Esophagus muscularis mucosa (tissue), 4 donors: ENCODE data around the gene BCR. TPM values are rescaled to one million over a fixed set of nuclear protein-coding genes. Genes with fewer than 3 reads are reported as not detected.

Source experiments
- DNase-seq: peaks from one replicate; pipeline ENCODE4 v3.0.0-alpha.2; 2017; ENCODE audit errors: extremely low spot score
- H3K27ac ChIP-seq, 4 donors: fragments of 200-600 bp; sonication (generic); replicated peaks in 1 of 4; 1 replicate in 3 of 4; 2 replicates in 1 of 4; pipeline ENCODE4 v1.5.1; 2016 to 2019; ENCODE audit warnings: mild to moderate bottlenecking in 1 of 4
- H3K27me3 ChIP-seq, 4 donors: fragments of 200-600 bp; sonication (generic); one replicate each; pipeline versions ENCODE4 v1.5.1 to v1.6.0; 2016 to 2019
- H3K36me3 ChIP-seq, 4 donors: fragments of 200-600 bp; sonication (generic); one replicate each; pipeline ENCODE4 v1.5.1; 2016 to 2019
- H3K4me1 ChIP-seq, 4 donors: fragments of 200-600 bp; sonication (generic); one replicate each; pipeline ENCODE4 v1.5.1; 2016 to 2019
- H3K4me3 ChIP-seq, 4 donors: fragments of 200-600 bp; sonication (generic); 1 replicate in 2 of 4; 2 replicates in 2 of 4; pipeline ENCODE4 v1.5.1; 2016 to 2019; ENCODE audit warnings: mild to moderate bottlenecking in 4 of 4, moderate library complexity in 1 of 4
- H3K9me3 ChIP-seq, 4 donors: fragments of 200-600 bp; sonication (generic); 1 replicate in 3 of 4; 2 replicates in 1 of 4; pipeline ENCODE4 v1.5.1; 2016 to 2019
- CTCF ChIP-seq, 3 experiments: fragments of 200-600 bp in 2 of 3; fragments of 450-650 bp in 1 of 3; sonication (generic) in 2 of 3; IDR thresholded peaks; one replicate each; pipeline ENCODE4 v1.5.1; 2017 to 2019; ENCODE audit warnings: antibody characterized with exemption in 3 of 3, mild to moderate bottlenecking in 2 of 3, moderate library complexity in 1 of 3
- EP300 ChIP-seq: sonication (generic); formaldehyde crosslinking; IDR thresholded peaks from one replicate; pipeline ENCODE4 v1.6.1; 2017; ENCODE audit warnings: antibody characterized with exemption
- POLR2A ChIP-seq: fragments of 450-650 bp; IDR thresholded peaks from one replicate; pipeline ENCODE4 v1.6.1; 2017; ENCODE audit warnings: antibody characterized with exemption, moderate library complexity, mild to moderate bottlenecking, low read depth
- POLR2AphosphoS5 ChIP-seq, 2 donors: sonication (generic); formaldehyde crosslinking; IDR thresholded peaks; one replicate each; pipeline ENCODE4 v1.6.1; 2017; ENCODE audit warnings: antibody characterized with exemption in 2 of 2
- WGBS: methylation state at CpG from one replicate; pipeline ENCODE4 v1.1.5; 2018; 5-methylcytosine and 5-hydroxymethylcytosine counted together
- intact Hi-C: fragments of 100-400 bp; cut with DNase I; formaldehyde crosslinking; loops from one replicate; pipeline ENCODE4 v1.15.1; 2023
- total RNA-seq, 4 donors: library from RNA; depleted of rRNA; stranded (reverse); fragments of >200 nt; gene quantifications; one replicate each; pipeline versions ENCODE4 v1.1.0 to v1.2.1, GENCODE V29; 2016

BCR gene
- total RNA-seq, 4 donors from 2014 or later, result 35.7 to 58.5 (median 48.0) TPM

DNA sequence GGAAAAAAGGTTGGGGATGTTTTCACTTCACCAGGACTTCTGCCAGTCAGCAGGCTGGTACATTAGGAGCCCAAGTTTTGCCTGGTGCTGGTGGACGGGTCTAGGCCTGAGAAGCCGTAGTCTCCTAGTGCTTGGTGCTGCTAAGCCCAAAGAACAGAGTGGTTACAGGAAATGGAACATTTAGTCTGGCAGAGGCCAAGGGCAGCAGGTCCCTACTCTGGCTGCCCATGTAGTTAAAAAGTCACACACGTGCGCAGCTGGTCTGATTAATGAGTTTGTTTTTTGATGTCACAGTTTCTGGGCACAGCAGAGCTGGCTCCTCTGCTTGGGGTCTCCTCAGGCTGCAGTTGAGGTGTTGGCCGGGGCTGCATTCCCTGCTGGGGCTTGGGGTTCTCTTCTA lies 20.6 kb downstream of the BCR start:
- TF ChIP-seq POLR2A (no peak), CTCF (IDR thresholded peaks at IDR 0.05) (no peak), EP300 (no peak), POLR2AphosphoS5 (IDR thresholded peaks at IDR 0.05) (no peak)
- 87% methylated on average over 5 of the region's 5 CpGs for WGBS
- intact Hi-C loops, result no loop called here

DNA sequence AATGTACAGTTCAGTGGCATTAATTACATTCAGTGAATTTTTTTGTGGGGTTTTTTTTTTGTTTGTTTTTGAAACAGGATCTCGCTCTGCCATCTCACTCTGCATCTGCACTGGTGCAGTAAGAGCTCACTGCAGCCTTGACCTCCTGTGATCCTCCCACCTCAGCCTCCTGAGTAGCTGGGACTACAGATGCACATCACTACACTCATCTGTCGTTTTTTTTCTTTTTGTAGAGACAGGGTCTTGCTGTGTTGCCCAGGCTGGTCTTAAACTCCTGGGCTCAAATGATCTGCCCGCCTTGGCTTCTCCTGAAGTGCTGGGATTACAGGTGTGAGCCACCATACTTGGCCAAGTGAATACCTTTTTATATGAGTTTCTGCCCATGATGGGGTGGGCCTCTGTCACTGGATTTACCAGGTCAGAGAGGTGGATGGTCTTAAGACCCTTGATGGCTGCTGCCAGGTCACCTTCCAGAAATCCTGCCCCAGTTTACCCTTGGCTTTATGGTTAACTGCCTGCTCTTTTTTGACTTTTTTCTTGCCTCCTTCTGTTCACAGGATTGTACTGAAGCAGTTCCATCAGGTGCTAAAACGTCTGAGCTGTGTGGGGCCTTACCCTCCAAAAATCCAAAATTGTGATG lies 22.6 kb downstream of the BCR start:
- 87% methylated on average over 4 of the region's 4 CpGs for WGBS
- intact Hi-C loops, result no loop called here
- Histone ChIP-seq H3K4me3 (no peak overlapping the region), H3K9me3 (no peaks in the 10 kb centered on the region), H3K27me3 (no peaks in the 10 kb centered on the region), H3K4me1 (peaks cover 34 to 57% (median 48%) of the 10 kb centered on the region in 4 donors), H3K36me3 (peaks cover 0 to 7% (median 2%) of the 10 kb centered on the region in 4 donors), H3K27ac (peak overlapping the region in 3 of 4 donors; percentile 31 to 71 (median 59))
- TF ChIP-seq CTCF (IDR thresholded peaks at IDR 0.05), result no peak
- TF ChIP-seq POLR2A, result no peak
- TF ChIP-seq POLR2AphosphoS5 (IDR thresholded peaks at IDR 0.05), result no peak
- no peak for TF ChIP-seq EP300
- no peak for DNase-seq

More for the DNA sequence above, 20.6 kb downstream of the BCR start:
- H3K36me3 ChIP-seq, result peaks cover 0 to 5% (median 1%) of the 10 kb centered on the region in 4 donors
- peaks cover 33 to 62% (median 51%) of the 10 kb centered on the region in 4 donors for H3K4me1 ChIP-seq
- H3K27ac ChIP-seq, result no peak overlapping the region
- no peak overlapping the region for H3K4me3 ChIP-seq
- DNase-seq, result no peak
- H3K9me3 ChIP-seq, result no peaks in the 10 kb centered on the region
- H3K27me3 ChIP-seq, result no peaks in the 10 kb centered on the region

GRCh38 chr22:23203452-23204124 lies 23.3 kb downstream of the BCR start:
- Histone ChIP-seq H3K4me1 (peaks cover 28 to 50% (median 47%) of the 10 kb centered on the region in 4 donors), H3K27me3 (no peaks in the 10 kb centered on the region), H3K4me3 (no peak overlapping the region), H3K36me3 (peaks cover 0 to 9% (median 3%) of the 10 kb centered on the region in 4 donors), H3K9me3 (no peaks in the 10 kb centered on the region), H3K27ac (peak overlapping the region; percentile 52 to 71 (median 59))
- no peak for DNase-seq
- intact Hi-C loops, result no loop called here
- TF ChIP-seq CTCF (IDR thresholded peaks at IDR 0.05) (no peak), POLR2A (no peak), EP300 (no peak), POLR2AphosphoS5 (IDR thresholded peaks at IDR 0.05) (no peak)
- WGBS, result 85% methylated on average over 7 of the region's 7 CpGs

DNA sequence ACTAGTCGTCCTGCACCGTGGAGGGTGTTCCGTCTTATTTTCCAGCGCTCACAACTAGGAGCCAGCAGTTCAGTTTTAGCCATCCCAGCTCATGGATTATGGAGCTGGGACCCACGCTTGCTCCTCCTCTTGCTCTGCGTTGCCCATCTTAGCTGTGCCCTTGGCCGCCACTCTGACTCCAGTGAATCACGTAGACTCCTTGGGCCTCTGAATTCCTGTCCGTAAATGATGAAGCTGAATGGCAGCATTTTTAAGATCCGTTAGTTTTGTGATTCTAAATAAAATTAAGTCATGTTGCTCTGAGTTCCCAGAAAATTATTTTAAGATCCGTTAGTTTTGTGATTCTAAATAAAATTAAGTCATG lies 23.8 kb downstream of the BCR start:
- peaks cover 0 to 9% (median 3%) of the 10 kb centered on the region in 4 donors for H3K36me3 ChIP-seq
- H3K9me3 ChIP-seq, result no peaks in the 10 kb centered on the region
- no peak for TF ChIP-seq EP300
- intact Hi-C loops, result no loop called here
- no peaks in the 10 kb centered on the region for H3K27me3 ChIP-seq
- 87% methylated on average over 11 of the region's 11 CpGs for WGBS
- peak overlapping the region; percentile 52 to 71 (median 59) for H3K27ac ChIP-seq
- no peak overlapping the region for H3K4me3 ChIP-seq
- no peak for DNase-seq
- H3K4me1 ChIP-seq, result peaks cover 25 to 48% (median 45%) of the 10 kb centered on the region in 4 donors

GRCh38 chr22:23204541-23205157 lies 24.3 kb downstream of the BCR start:
- peaks cover 25 to 48% (median 43%) of the 10 kb centered on the region in 4 donors for H3K4me1 ChIP-seq
- no peaks in the 10 kb centered on the region for H3K27me3 ChIP-seq
- no peak for DNase-seq
- H3K36me3 ChIP-seq, result peaks cover 0 to 9% (median 3%) of the 10 kb centered on the region in 4 donors
- H3K27ac ChIP-seq, result peak overlapping the region; percentile 52 to 71 (median 59)
- H3K9me3 ChIP-seq, result no peaks in the 10 kb centered on the region
- peak; percentile 33 to 62 for TF ChIP-seq POLR2AphosphoS5 (IDR thresholded peaks at IDR 0.05)
- no peak for TF ChIP-seq EP300
- no peak for TF ChIP-seq CTCF (IDR thresholded peaks at IDR 0.05)
- H3K4me3 ChIP-seq, result no peak overlapping the region
- intact Hi-C loops, result no loop called here
- WGBS, result 40% methylated on average over 1 of the region's 11 CpGs
